GM21786 (cell line): ENCODE data around the gene ORAI1.
"Not testable (repeated sequence)": the region's sequence is repeated elsewhere in the genome, so short reads cannot be mapped to it uniquely, and the experiment has no call there.

Experiments used
- ATAC-seq: cut with Tn5 transposase; IDR thresholded peaks from one replicate; pipeline ENCODE4 v1.9.1; 2021; ENCODE audit not compliant: unreplicated experiment

ORAI1 gene

DNA sequence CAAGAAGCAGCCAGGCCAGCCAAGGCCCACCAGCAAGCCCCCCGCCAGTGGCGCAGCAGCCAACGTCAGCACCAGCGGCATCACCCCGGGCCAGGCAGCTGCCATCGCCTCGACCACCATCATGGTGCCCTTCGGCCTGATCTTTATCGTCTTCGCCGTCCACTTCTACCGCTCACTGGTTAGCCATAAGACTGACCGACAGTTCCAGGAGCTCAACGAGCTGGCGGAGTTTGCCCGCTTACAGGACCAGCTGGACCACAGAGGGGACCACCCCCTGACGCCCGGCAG lies 15.0 kb downstream of the ORAI1 start:
- ATAC-seq = no peak

DNA sequence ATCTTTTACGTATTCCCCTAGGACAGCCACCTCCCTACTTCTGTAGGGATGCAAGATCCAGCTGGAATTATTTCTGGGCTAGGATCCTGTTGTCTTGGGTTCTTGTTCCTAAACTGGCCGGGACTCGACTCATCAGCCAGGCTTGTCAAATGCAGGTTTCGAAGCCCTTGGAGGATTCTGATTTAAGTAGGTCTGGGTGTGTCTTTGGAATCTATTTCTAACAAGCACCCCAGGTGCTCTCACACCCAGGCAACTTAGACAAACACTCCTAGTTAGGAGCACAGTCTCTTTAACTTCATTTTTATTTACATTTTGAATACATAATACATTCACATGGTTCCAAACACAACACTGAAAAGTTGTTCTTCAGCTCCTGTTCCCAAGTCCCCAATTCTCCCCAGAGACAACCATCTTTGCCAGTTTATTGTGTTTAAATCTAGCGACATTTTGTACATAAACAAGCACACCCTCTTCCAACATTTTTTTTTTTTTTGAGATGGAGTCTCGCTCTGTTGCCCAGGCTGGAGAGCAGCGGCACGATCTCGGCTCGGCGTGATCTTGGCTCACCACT lies 22.2 kb downstream of the ORAI1 start:
- no peak for ATAC-seq

DNA sequence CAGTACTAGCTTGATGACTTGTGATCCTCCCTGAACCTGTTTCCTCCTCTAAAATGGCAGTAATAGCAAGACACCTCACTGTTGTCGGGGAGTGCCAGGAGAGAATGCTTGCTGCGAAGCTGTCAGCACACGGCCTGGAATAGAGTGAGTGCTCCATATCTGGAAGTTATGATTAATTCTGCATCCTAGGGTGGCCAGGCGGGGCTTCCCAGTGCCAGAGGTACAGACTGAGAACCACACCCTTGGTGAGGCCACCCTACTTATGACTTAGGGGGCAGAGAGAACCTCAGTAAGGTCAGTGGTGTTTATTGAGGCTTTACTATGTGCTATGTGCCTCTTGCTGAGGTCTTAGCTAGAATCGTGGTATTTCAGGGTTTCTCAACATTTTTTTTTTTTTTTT lies 23.0 kb downstream of the ORAI1 start:
- ATAC-seq = no peak

DNA sequence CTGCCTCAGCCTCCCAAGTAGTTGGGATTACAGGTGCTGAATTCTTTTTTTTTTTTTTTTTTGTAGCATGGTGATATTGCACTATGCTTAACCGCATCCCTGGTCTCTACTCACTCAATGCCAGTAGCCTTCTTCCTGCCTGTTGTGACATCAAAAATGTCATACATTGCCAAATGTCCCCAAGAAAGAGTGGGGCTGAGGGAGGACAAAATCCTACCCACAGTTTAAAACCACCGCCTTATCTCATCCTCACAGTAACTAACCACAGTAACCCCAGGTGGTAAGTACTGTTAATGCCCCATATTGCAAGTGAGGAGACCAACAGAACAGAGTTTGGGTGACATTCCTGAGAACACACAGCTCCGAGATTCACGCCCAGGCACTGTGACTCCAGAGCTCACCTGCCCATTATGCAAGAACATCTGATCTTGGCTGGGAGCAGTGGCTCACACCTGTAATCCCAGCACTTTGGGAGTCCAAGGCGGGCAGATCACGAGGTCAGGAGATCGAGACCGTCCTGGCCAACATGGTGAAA lies 23.6 kb downstream of the ORAI1 start:
- ATAC-seq = no peak

DNA sequence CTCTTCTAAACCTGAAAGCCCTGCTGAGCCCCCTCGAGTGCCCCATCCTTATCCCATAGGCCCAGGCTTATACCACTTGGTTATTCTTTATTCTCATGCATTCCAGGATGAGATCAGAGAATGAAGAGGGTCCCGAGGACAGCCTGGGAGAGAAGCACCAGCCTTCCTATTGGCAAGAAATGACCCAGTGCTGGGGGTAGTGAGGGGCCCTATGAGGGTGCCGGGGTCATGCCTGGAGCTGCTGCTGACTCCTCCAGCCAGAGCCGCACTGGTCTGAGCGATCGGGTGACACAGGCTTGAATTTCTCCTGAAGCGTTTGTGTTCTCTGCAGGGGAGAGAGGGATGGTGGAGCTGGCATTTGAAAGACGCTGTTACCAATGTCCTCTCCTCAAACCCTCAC lies 25.0 kb downstream of the ORAI1 start:
- ATAC-seq = no peak

DNA sequence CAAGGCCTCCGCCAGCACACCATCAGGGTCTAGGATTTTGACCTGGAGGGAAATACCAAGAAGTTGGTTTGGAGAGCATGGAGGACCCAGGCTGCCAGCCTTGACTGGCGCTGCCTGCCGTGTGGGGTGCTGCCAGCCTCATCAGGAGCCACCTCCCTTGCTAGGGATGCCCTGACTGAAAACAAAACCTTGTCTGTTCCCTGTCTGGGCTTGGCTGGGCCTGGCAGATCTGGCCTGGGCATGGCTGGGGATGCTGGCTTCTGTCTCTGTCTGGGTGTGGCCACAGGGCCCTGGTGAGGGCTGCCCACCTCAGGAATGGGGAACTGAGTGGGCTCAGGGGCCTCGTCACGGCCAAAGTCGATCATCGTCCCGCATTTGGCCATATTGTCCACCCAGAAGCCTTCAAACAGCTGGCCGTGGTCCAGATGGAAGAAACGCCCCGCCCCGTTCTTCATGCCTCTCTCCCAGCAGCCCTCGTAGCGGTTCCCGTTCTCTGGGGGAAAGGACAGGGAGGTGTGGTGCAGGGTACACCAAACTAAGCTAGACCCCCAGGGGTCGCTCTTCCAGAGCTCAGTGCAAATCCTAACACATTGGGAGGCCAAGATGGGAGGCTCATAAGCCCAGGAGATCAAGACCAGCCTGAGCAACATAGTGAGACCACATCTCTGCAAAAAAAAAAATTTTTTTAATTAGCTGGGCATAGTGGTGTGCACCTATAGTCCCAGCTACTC lies 26.6 kb downstream of the ORAI1 start:
- no peak for ATAC-seq

DNA sequence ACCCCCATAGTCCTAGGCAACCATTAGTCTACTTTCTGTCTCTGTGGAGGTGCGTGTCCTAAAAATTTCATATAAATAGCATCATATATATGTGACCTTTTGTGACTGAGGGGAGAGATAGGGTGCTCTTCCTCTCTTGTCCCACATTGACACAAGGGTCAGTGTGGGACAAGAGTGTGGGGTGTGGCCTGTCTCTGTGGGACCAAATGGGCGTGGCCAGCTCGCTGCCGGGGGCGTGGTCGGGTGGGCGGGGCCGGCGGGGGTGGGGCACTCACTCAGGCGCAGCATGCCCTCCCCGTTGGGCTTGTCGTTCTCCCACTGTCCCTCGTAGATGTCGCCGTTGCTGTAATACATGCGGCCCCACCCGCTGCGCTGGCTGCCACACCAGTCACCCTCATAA lies 27.7 kb downstream of the ORAI1 start:
- ATAC-seq = no peak

DNA sequence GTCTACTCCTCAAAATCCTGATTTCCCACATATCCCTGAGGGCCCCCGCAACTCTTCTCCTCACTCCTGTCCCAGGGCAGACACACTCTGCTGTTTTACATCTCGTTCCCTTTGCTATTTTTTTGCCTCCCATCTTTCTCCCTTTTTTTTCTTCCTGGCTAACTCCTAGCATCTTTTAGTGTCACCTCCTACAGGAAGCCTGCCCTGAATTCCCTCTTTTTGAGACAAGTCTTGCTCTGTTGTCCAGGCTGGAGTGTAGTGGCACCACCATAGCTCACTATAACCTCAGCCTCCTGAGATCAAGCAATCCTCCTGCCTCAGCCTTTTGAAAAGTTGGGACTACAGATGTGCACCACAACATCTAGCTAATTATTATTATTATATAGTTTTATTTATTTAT lies 29.8 kb downstream of the ORAI1 start:
- no peak for ATAC-seq

DNA sequence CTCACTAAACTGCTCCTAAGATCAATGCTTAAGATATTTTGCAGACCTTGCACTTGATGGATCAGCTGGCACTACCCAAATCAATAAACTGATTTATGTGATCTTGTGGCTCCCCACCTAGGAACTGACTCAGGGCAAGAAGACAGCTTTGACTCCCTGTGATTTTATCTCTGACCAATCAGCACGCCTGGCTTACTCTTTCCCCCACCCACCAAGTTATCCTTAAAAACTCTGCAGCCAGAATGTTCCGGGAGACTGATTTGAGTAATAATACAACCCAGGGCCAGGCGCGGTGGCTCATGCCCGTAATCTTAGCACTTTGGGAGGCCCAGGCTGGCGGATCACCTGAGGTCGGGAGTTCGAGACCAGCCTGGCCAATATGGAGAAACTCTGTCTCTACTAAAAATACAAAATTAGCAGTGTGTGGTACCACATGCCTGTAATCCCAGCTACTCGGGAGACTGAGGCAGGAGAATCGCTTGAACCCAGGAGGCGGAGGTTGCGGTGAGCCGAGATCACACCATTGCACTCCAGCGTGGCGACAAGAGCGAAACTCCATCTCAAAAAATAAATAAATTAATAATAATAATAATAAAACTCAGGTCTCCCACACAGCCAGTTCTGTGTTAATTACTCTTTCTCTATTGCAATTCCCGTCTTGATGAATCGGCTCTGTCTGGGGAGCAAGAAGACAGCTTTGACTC lies 31.1 kb downstream of the ORAI1 start:
- ATAC-seq = no peak

DNA sequence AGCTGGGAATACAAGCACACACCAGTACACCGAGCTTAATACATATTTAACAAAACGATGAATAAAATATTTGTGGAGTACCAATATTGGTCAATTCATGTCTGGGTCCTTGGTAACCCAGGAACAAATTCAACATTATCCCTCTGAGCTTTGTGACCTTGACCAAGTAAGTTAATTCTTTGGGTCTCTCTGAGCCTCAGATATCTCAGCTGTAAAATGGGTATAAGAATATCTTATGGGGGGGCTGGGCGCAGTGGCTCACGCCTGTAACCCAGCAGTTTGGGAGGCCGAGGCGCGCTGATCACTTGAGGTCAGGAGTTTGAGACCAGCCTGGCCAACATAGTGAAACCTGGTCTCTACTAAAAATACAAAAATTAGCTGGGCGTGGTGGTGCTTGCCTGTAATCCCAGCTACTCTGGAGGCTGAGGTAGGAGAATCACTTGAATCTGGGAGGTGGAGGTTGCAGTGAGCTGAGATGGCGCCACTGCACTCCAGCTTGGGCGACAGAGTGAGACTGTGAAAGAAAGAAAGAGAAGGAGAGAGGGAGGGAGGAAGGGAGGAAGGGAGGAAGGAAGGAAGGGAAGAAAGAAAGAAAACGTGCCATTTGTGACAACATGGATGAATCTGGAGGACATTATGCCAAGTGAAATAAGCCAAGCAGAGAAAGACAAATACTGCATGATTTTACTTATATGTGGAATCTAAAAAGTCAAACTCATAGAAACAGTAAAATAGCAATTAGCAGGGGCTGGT lies 35.2 kb downstream of the ORAI1 start:
- not testable (repeated sequence) for ATAC-seq

DNA sequence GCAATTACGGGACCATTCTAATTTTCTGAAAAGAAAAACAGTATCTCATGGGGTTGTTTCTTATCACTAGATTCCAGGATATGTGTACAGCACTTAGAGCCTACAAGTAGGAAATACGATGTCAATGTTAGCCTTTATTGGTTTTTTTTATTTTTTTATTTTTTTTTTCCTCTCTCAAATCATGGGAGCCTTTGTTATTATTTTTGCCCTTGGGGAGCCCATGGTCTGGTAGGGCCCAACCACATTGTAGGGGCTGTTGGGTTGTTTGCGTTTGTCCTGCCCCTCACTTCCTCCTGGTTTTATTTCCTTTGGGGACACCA lies 37.2 kb downstream of the ORAI1 start:
- ATAC-seq = no peak

DNA sequence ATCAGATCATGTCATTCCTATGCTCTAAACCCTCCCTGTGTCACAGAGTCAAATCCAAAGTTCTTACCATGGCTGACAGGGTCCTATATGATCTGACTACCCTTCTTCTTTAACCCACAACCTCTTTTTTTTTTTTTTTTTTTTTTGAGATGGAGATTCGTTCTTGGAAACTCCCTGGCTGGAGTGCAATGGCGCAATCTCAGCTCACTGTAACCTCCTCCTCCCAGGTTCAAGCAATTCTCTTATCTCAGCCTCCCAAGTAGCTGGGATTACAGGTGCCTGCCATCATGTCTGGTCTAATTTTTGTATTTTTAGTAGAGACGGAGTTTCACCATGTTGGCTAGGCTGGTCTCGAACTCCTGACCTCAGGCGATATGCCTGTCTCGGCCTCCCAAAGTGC lies 40.5 kb downstream of the ORAI1 start:
- ATAC-seq = not testable (repeated sequence)

DNA sequence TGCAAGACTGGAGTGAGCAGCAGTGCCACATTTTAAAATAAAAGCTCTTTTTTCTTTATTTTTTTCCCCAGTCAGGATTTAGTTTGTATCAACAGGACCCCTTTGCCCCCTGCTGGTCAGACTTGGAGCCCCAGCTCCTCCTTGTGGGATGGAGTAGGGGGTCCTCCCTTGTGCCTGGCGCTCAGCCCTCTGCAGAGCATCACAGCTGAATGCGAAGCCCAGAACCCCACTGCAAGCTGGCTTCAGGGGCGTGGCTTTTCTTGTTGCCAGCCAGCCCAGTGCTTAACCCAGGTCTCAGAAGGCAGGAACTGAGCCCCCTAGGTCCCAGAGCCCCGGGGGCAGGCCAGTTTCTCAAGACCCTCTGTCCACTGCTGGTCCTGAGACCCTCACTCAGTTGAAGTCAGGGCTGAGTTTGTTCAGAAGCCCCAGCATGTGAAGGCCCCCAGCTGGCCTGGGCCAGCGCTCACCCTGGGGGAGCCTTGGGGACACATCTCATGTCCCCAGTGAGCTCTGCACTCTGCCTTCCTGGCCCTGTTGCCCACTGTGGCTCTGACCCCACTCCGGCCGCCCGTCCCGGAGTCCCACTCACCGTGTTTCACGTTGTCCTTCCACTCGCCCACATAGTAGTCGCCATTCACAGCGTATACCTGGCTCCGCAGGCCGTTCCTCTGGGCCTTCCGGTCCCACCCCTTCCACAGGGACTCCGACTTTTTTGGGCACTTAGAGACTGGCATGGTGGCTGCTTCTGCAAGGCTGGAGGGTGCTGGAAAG lies 42.6 kb downstream of the ORAI1 start:
- no peak for ATAC-seq

DNA sequence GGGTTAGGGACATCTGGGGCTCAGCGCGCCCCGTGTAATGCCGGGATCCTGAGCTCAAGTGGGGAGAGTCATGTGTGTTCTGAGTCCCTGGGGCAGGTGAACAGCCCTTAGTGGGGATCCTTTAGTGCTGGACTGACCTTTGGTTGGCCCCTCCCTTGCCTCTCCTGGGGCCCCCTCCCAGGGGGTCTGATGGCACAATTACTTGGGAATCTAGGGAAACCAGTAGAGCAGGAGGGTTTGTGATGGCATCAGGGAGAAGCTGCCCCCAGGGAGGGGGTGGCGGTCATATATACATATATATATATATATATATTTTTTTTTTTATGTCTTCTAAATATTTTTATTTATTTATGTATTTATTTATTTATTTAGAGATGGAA lies 43.2 kb downstream of the ORAI1 start, which contains the start of gene MORN3:
Gene MORN3, minus strand, starts transcription at position 134 of the 380 bp plus-strand sequence. CDS start 171 bp downstream, outside the sequence.
- ATAC-seq = no peak

DNA sequence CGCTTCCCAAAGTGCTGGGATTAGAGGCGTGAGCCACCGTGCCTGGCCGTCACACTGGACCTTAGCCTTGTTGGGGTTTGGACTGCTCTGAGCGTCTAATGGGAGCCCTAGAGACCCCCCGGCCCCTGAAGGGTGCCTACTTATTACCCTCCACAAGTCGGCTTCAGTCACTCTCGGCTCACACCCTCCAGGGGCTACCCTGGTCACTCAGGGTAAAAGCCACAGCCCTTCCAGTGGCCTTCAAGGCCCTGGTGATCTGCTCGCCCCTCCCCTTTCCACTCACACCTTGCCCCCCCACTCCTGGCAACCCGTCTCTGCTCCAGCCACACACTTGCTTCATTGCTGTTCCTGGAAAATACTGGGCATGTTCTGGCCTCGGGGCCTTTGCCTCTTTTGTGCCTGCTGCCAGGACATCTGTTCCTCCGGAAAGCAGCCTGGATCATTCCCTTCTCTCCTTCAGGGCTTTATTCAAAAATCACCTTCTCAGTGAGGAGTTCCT lies 46.7 kb downstream of the ORAI1 start:
- no peak for ATAC-seq

DNA sequence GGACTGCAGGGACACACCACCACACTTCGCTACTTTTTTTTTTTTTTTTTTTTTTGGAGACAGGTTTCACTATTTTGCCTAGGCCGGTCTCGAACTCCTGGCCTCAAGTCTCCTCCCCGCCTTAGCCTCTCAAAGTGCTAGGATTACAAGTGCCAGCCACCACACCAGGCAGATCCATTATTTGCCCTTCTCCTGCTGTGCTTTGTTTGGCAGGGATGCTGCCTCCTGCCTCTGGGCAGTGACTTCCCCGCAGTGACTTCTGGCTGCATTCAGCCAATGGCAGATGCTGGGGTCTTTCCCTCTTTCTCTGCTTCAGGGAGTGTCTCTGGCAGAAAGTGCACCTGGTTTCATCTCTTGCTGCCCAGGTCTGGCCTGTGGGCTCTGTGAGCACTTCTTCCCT lies 49.9 kb downstream of the ORAI1 start:
- ATAC-seq = no peak

DNA sequence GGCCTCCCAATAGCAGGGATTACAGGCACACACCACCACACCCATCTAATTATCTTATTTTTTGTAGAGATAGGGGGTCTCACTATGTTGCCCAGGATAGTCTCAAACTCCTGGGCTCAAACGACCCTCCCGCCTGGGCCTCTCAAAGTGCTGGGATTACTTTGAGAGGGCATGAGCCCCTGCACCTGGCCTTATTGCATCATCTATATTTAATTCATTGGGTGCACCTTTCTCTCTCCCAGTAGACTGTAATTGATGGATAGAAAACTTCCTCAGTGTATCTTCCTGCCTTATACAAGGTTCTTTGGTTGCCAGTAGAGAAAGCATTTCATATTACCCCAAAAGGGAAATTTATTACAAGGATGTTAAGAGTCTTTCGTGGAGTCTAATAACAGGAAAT lies 52.0 kb downstream of the ORAI1 start:
- no peak for ATAC-seq

DNA sequence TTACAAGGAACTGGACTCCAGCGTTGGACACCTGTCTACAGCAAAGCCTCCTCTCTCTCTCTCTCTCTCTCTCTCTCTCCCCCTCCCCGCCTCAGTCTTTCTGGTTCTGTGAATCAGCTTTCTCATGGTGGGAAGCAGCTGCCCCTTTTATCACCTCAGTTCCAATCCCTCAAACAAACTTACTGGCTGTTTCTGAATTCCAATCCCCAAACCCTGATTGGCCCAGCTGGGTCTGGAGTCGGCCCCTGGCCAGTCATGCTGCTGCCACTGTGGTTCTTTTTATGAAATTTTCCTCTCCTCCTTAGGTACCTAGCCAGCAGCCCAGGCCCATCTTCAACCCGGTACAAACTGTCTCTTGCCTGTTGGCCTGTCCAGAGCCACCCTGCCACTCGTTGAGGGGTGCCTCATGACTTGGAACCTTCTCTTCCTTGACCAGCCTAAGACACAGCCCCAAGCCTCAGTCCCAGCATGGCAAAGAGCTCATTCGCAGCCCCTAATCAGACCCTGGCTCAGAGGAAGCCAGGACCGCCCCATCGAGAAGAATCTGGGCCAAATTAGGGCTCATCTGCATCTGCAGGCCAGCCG lies 52.5 kb downstream of the ORAI1 start:
- no peak for ATAC-seq

DNA sequence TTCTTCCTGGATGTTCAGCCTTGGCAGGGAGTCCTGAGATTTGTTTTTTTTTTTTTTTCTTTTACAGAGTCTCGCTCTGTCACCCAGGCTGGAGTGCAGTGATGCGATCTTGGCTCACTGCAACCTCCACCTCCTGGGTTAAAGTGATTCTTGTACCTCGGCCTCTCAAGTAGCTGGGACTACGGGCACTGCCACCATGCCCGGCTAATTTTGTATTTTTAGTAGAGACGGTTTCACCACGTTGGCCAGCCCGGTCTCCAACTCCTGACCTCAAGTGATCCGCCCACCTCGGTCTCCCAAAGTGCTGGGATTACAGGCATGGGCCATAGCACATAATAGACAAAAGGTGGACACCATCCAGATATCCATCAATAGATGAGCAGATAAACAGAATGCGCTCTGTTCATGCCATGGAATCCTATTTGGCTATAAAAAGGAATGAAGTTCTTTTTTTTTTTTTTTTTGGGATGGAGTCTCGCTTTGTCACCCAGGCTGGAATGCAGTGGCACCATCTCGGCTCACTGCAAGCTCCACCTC lies 53.4 kb downstream of the ORAI1 start:
- ATAC-seq = not testable (repeated sequence)

DNA sequence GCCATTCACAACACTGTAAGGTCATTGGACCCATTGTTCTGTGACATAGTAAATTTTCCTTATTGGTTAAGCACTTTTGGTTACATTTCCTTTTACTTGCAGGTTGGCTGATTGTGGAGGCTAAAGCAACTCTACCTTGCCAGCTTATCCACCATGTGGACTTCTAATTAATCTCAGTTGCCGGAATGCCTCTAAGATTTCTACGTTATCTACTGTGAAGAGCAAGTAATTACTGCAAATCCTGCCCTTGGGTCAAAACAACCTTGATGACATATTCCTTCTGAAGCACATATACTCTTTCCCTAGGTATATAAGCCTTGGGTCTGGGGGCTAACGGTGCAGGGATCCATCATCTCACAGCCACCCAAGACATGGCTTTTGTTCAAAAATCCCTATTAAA lies 62.6 kb downstream of the ORAI1 start:
- no peak for ATAC-seq
